Measurements from ENCODE around the gene GCLC. TPM values are rescaled to one million over a fixed set of nuclear protein-coding genes. Genes with fewer than 3 reads are reported as not detected.

The GCLC gene
- polyA plus RNA-seq, 12 donors: 6.6 to 33.2 (median 10.2) TPM; not detected in 1

GRCh38 chr6:53527249-53527765, 17.6 kb downstream of the GCLC start:
- DNase-seq: no peak

DNA sequence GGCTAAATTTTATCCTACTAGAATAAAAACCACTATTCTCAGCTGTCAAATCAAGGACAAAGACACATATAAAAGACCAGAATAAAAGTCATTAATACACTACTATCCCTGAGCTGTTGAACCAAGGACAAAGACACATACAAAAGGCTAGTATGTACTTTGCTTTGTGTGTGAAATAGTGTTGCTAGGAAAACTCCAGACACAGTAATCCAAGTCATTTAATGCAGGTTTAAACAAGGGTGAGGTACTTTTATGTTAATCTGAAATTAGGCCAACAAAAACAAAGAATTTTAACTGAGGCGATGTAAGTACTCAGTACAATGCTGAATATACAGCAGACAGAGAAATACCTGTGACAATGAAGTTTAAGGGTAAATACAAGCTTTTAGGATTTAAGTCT, 18.9 kb downstream of the GCLC start:
- DNase-seq: no peak

DNA sequence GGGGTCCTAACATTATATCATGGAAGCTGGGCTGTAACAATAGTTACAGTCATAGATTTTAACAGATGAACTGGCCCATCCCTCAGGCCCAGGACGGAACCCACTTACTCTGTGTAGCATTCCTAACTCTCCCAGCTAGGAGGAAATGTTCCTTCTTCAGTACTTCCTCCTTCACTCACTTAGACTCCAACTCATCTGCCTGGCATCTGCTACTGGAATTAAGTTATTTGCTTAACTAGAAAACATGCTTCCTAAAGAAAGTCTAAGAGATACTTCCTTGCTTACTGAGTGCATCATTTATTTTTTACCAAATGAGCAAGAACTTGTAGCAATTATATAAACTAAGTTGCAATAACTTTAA, 20.5 kb downstream of the GCLC start:
- DNase-seq: no peak

DNA sequence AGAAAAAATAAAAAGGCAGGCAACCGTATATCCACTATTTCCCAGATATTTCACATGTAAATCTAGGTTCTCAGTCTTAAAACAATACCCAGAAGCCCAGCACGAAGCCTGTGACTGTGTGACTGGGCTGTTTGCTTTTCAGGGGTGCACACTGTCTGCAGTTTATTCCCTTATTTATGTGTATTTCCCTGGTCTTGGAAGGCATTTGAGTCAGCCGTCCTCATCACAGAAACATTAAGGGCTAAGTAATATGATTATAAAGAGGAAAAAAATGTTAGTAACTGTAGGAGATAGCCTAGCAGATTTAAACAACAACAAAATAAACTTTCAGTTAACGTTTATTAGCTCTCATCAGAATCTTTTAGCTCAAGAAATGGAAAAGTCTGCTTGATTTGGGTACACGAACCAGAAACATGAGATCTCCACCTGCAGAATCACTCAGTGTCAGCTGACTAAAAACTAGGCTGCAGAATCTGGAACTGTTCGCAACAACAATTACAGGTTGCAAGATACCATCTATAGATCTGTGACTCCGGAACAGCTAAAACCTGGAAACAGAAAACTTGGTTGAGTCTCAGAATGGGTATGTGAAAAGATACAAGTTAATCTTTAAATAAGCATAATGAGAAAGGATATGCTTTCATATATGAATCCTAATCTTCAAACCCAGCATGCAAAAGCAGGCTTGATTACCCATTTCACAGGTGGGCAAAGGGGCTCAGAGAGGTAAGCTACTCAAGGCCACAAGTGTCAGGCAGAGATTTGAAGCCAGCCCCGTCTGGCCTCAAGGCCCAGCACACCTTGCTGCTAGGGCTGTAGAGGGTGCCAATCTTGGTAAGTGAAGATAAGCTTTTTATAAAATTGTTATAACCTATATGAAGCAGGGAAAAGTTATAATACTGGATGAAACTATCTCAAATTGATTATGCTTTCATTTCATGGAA, 21.1 kb downstream of the GCLC start:
- no peak for DNase-seq

DNA sequence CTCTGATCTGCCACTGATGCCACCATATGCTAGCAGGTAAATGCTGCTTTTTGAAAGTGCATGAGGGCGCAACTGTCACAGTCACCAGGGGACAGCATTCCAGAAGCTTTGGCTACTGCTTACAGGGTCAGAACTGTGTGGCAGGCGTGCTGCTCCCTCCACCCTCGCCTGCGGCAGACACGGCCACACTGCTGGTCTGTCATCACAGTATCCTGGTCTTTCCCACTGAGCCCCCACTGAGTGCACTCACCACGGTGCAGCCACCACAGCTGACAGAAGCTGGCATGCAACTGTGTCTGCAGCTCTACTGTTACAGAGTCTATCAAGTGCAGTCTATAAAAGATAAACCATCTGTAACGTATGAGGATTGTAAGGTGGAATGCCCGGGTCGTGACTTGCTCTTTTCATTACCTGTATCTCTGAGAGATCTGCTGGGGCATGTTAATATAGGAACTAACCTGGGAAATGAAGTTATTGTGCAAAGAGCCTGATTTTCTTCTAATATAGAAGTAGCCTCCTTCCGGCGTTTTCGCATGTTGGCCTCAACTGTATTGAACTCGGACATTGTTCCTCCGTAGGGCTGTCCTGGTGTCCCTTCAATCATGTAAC, 24.5 kb downstream of the GCLC start:
- no peak for DNase-seq

DNA sequence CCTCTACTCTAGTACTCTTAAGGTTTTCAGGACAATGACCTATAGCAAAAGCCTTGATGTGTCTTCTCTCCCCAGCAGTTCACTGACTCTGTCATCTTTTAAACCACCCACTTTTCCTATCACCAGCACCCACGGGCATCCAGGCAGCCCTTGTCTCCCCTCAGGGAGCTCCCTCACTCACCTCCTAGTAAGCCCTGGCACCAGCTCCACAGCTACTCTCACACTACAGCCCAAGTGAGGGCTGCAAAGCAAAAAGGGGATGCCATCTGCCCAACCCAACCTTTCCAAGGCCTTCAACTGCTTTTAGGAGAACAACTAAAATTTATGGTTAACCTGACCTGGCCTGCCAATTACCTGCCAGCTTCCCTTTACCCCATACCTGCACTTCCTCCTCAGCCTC, 26.0 kb downstream of the GCLC start:
- DNase-seq: no peak

GRCh38 chr6:53517021-53517420, 27.9 kb downstream of the GCLC start:
- no peak for DNase-seq

GRCh38 chr6:53514677-53515076, 30.2 kb downstream of the GCLC start:
- no peak for DNase-seq

DNA sequence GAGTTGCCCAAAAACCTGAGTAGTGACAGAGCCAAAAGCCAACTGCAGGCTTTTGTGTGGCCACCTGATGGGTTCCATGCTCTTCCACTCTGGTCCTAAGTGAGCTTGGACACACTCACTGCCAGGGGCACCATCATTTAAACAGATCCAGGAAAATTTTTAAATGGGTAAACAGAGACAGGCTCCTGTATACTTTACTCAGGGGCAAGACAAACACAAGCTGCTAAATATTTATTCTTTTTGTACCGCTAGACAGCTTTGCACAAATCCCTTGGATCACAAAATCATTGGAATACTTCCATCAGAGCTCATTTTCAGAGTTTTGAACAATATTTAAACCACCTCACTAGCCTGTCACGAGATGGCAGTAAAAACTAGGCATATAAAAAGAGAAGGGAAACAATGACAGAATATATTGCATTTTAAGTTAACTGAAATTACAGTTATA, 31.4 kb downstream of the GCLC start:
- DNase-seq: no peak

DNA sequence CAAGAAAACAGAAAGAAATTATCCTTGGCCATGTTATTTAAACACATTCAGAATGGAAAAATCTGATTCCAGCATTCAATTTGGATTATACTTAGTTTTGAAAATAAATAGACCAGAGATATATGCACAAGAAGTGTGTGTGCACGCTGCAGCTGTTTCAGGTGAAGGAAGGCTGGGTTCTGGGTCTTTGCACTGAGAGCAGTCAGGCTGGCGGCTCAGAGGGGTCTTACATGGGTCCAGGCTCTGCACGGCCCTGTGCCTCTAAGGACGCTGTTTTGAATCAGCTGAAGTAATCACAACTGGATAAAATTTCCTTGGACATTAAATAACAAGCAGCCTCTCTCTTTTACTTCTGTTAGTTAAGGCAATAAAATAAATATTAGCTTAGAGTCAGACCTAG, 31.8 kb downstream of the GCLC start:
- DNase-seq: no peak

GRCh38 chr6:53512626-53513025, 32.3 kb downstream of the GCLC start:
- no peak for DNase-seq

DNA sequence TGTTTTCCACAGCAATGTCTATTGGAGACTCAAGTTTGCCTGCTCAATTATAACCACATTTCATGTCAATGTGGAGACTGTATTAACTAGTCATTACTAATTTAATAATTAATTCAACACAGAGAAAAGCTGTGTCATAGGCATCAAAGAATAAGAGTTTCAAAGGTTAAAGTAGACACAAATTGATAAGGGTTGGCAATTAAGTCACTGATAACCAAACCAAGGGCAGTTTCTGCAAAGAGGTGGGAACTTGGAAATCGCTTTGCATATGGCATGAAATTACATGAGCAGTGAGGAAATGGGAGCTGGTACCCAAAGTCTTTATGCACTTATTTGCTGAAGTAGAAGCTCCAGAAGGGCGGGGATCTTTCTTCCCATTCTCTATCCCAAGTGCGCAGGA, 34.2 kb downstream of the GCLC start:
- DNase-seq: no peak

GRCh38 chr6:53506872-53507271, 38.0 kb downstream of the GCLC start:
- DNase-seq: no peak

DNA sequence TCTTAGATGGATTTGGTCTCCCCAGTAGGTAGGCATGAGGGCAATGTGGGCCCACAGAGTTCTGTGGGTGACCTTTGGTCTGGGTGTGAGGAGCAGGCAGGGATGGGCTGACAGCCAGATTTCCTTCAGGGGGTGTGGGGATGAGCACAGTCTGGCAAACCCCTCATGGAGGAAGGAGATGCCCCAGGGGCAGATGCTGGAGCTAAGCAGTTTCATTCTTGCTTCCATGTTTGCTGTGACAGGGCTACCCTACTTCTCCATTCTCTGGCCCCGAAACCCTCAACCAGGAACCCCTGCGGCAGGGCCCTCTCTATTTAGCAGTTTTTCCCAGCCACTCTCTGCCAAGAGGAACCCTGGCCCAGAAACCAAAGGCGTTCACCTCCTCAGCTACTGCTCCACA, 40.4 kb downstream of the GCLC start:
- no peak for DNase-seq

GRCh38 chr6:53503060-53503459, 41.8 kb downstream of the GCLC start:
- DNase-seq: no peak

DNA sequence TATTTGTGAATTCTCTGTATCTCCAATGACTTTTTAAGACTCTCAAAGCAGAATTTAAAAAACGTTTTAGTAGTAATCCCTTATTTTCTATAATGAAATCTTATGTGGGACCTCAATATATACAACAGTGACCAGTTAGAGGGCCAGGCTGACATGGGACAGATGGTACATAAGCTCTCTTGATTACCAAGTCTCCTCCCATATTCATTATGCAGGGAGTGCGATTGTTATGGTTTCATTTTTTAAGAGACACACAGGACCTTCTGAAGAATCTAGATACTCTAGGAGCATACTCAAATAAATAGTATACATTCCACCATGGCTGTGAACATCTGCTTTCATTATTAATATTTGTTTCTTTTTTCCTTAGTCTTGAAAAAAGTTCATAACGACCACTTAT, 43.5 kb downstream of the GCLC start:
- no peak for DNase-seq

DNA sequence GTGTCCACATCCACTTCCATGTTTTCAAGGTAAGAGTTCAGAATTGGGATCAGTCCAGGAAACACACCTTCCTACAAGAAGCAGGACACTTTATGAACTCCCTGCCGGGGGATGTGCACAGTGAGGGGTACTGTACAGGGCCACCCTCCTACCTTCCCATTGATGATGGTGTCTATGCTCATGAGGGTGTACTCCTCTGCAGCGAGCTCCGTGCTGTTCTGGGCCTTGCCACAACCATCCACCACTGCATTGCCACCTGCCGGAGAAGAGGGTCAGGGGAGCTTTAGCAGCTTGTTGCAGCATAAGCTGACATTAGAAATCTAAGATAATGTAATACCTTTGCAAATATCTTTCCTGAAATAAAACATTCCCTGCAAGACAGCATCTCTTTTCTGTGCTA, 44.8 kb downstream of the GCLC start:
- DNase-seq: no peak

- DNase-seq: no peak
Observed at GRCh38 chr6:53499094-53499493, 45.8 kb downstream of the GCLC start.

DNA sequence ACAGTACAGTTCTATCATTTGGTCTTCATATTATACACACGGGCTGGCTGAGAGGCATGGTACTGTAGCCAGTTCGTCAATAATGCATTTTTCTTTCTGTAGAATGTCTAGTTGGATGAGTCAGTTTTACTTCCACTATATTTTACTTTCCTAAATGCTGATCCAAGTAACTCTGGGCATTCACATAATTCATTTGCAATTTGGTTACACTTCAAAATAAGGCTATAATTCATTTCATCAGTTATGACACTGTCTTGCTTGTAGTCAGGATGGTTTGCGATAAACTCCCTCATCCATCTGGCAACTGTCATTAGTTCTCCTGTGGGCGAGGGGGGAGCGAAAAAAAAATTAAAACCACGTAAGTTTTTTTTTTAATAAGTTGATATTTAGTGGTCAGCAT, 46.3 kb downstream of the GCLC start:
- DNase-seq: no peak

DNA sequence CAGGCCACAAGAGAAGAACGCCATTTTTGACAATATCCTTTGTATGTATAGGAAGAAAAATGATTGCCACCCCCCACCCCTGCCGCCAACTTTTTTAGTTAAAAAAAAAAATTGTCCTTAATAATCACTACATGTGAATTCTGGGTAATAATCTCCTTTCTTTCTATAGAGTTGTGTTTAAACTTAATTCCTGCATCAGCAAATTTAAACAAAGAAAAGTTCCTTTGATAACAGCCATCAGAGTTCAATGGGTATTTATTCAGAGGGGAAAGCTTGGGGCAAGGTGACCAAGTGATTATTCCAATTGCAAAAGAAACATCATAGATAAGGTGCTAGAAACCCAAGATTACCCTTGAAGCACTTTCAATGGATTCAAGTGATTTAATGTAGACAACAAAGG, 47.0 kb downstream of the GCLC start:
- DNase-seq: no peak

DNA sequence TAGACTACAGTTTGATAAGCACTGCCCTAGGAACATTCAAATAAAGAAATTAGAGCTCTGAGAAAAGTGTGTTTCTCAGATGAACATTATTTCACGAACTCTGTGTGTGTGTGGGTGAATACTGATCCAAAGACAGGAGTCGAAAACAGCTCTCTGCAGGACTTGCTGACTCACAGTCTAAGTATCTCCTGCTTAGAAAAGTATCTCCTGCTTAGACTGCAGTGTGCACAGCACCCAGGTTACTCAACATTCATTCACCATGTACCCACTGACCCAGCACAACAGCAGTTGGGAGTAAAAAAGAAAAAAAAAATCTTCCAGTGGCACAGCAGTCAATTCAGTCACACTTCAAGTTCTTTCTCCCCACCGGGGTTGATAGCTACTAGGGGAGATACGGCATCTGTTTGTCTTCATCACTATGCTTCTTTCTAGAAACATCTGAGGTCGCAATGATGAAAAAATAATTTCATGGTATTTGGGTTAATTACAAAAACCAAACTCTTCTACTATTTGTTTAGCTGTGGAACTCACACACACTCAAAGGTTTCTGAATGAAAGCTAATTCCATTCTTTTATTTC, 48.0 kb downstream of the GCLC start:
- no peak for DNase-seq

- no peak for DNase-seq
Observed at GRCh38 chr6:53495506-53496499, 49.1 kb downstream of the GCLC start.
